Naive thymus-derived CD4-positive, alpha-beta T cell (primary cell): ENCODE data around the gene RHOXF1. TPM values are rescaled to one million over a fixed set of nuclear protein-coding genes. Genes with fewer than 3 reads are reported as not detected.
"Not testable (repeated sequence)": the region's sequence is repeated elsewhere in the genome, so short reads cannot be mapped to it uniquely, and the experiment has no call there.

ENCODE experiments used
- ATAC-seq: fragments of 150-1000 bp; cut with Tn5 transposase; 2 replicates; pipeline ENCODE4 v1.10.0; 2021; ENCODE audit warnings: mild to moderate bottlenecking, moderate library complexity
- CTCF ChIA-PET: fragments of 350-600 bp; sonication (Branson Sonifier 250); formaldehyde crosslinking; loops from one replicate; lab custom pipeline; 2021; ENCODE audit warnings: antibody characterized with exemption; lab: Charles Lee
- POLR2A ChIA-PET: fragments of 350-600 bp; sonication (Branson Sonifier 250); formaldehyde crosslinking; loops from one replicate; lab custom pipeline; 2021; ENCODE audit warnings: antibody characterized with exemption, inconsistent platforms; lab: Charles Lee
- DNase-seq, 9 donors: peaks; one replicate each; pipeline versions ENCODE4 v3.0.0 to v3.0.0-alpha.2; 2020 to 2022; ENCODE audit warnings: mixed read lengths in 1 of 9
- H3K27ac ChIP-seq: one replicate; pipeline ENCODE4 v1.7.0; 2013; ENCODE audit warnings: mild to moderate bottlenecking, low read depth, low read length, moderate library complexity
- H3K27me3 ChIP-seq, 2 donors: one replicate each; pipeline ENCODE4 v1.7.0; 2013; ENCODE audit warnings: low read length in 2 of 2, mild to moderate bottlenecking in 2 of 2, moderate library complexity in 2 of 2; ENCODE audit not compliant: control insufficient read depth in 2 of 2, insufficient read depth in 2 of 2
- H3K36me3 ChIP-seq, 3 experiments: 1 replicate in 2 of 3; 2 replicates in 1 of 3; pipeline ENCODE4 v1.7.0; 2013; ENCODE audit warnings: low read length in 3 of 3, mild to moderate bottlenecking in 3 of 3, moderate library complexity in 1 of 3; ENCODE audit not compliant: insufficient read depth in 3 of 3, control insufficient read depth in 2 of 3
- H3K4me1 ChIP-seq, 2 donors: one replicate each; pipeline ENCODE4 v1.7.0; 2013; ENCODE audit warnings: low read length in 2 of 2, mild to moderate bottlenecking in 2 of 2, moderate library complexity in 1 of 2; ENCODE audit not compliant: control insufficient read depth in 2 of 2, insufficient read depth in 2 of 2
- H3K4me3 ChIP-seq: 2 replicates; pipeline ENCODE4 v1.7.0; 2013; ENCODE audit warnings: mild to moderate bottlenecking, low read length
- H3K9me3 ChIP-seq, 3 experiments: 1 replicate in 2 of 3; 2 replicates in 1 of 3; pipeline ENCODE4 v1.7.0; 2013; ENCODE audit warnings: low read length in 3 of 3; ENCODE audit not compliant: control insufficient read depth in 2 of 3
- H3K27ac Mint-ChIP-seq, 9 donors: one replicate each; pipeline ENCODE4 v1.8.0; 2020 to 2022; ENCODE audit warnings: mixed read lengths in 9 of 9, mild to moderate bottlenecking in 8 of 9, moderate library complexity in 5 of 9, inconsistent platforms in 2 of 9
- H3K27me3 Mint-ChIP-seq, 5 donors: one replicate each; pipeline ENCODE4 v1.8.0; 2021 to 2022; ENCODE audit warnings: mixed read lengths in 5 of 5, mild to moderate bottlenecking in 1 of 5
- H3K36me3 Mint-ChIP-seq, 5 donors: one replicate each; pipeline ENCODE4 v1.8.0; 2020 to 2022; ENCODE audit warnings: mixed read lengths in 5 of 5, mild to moderate bottlenecking in 3 of 5, inconsistent platforms in 1 of 5
- H3K4me1 Mint-ChIP-seq, 7 donors: one replicate each; pipeline ENCODE4 v1.8.0; 2020 to 2022; ENCODE audit warnings: mixed read lengths in 7 of 7, mild to moderate bottlenecking in 3 of 7, inconsistent platforms in 1 of 7
- H3K4me3 Mint-ChIP-seq, 10 donors: one replicate each; pipeline ENCODE4 v1.8.0; 2020 to 2022; ENCODE audit warnings: mild to moderate bottlenecking in 10 of 10, mixed read lengths in 10 of 10, moderate library complexity in 6 of 10, inconsistent platforms in 2 of 10
- H3K9me3 Mint-ChIP-seq, 11 donors: one replicate each; pipeline ENCODE4 v1.8.0; 2020 to 2022; ENCODE audit warnings: mixed read lengths in 11 of 11, mild to moderate bottlenecking in 4 of 11, inconsistent platforms in 1 of 11, moderate library complexity in 1 of 11
- intact Hi-C, 2 donors: fragments of 100-400 bp; cut with micrococcal nuclease; formaldehyde crosslinking; loops; one replicate each; pipeline ENCODE4 v1.15.1; 2023
- polyA plus RNA-seq, 2 donors: library from polyadenylated mRNA; unstranded; fragments of 300-500 nt; fragmentation: Illumina TruSeq; gene quantifications; one replicate each; pipeline ENCODE4 v1.2.3, GENCODE V29; 2021
- total RNA-seq, 6 experiments: library from RNA in 5 of 6; stranded (reverse) in 5 of 6; gene quantifications; 1 replicate in 5 of 6; 2 replicates in 1 of 6; pipeline ENCODE4 v1.2.3 and lab custom pipeline; 2021 to 2026

RHOXF1 gene
- total and polyA plus RNA-seq, 7 experiments from 2014 or later: 0.37 to 1.9 (median 0.56) TPM; not detected in 2

- H3K36me3 ChIP-seq, H3K4me3 Mint-ChIP-seq, H3K9me3 Mint-ChIP-seq, H3K27me3 ChIP-seq, H3K4me3 ChIP-seq, intact Hi-C loops, ATAC-seq, H3K36me3 Mint-ChIP-seq, DNase-seq, H3K4me1 ChIP-seq, H3K27ac ChIP-seq, H3K9me3 ChIP-seq, CTCF ChIA-PET, H3K27ac Mint-ChIP-seq, H3K4me1 Mint-ChIP-seq, H3K27me3 Mint-ChIP-seq, POLR2A ChIA-PET: not testable (repeated sequence)
Observed at GRCh38 chrX:120128306-120128846, 12.7 kb upstream of the RHOXF1 start.

GRCh38 chrX:120125444-120125843 is 9.7 kb upstream of the RHOXF1 start:
- ChIA-PET POLR2A (no interaction called here), CTCF (no interaction called here)
- Histone ChIP-seq H3K9me3 (no peaks in the 10 kb centered on the region), H3K27ac (no peak overlapping the region), H3K36me3 (no peaks in the 10 kb centered on the region), H3K4me3 (no peak overlapping the region), H3K4me1 (no peaks in the 10 kb centered on the region), H3K27me3 (no peaks in the 10 kb centered on the region)
- H3K36me3 Mint-ChIP-seq: no peaks in the 10 kb centered on the region
- intact Hi-C loops: no loop called here
- H3K4me1 Mint-ChIP-seq: peaks cover 0 to 7% (median 5%) of the 10 kb centered on the region in 7 donors
- peak overlapping the region in 1 of 10 donors; percentile 44 for H3K4me3 Mint-ChIP-seq
- ATAC-seq: no peak
- DNase-seq: no peak
- H3K27ac Mint-ChIP-seq: peak overlapping the region in 2 of 9 donors; percentile 44 to 49
- no peaks in the 10 kb centered on the region for H3K9me3 Mint-ChIP-seq
- no peaks in the 10 kb centered on the region for H3K27me3 Mint-ChIP-seq

GRCh38 chrX:120120223-120120622 is 4.5 kb upstream of the RHOXF1 start:
- Mint-ChIP-seq H3K4me1 (peaks cover 0 to 4% (median 0%) of the 10 kb centered on the region in 7 donors), H3K4me3 (no peak overlapping the region), H3K27ac (no peak overlapping the region), H3K9me3 (no peaks in the 10 kb centered on the region), H3K27me3 (peaks cover 0 to 2% (median 0%) of the 10 kb centered on the region in 5 donors), H3K36me3 (no peaks in the 10 kb centered on the region)
- no peak for ATAC-seq
- Histone ChIP-seq H3K9me3 (no peaks in the 10 kb centered on the region), H3K4me3 (no peak overlapping the region), H3K27ac (no peak overlapping the region), H3K36me3 (no peaks in the 10 kb centered on the region), H3K27me3 (no peaks in the 10 kb centered on the region), H3K4me1 (no peaks in the 10 kb centered on the region)
- POLR2A ChIA-PET: no interaction called here
- intact Hi-C loops: no loop called here
- CTCF ChIA-PET: interaction anchor here (0.6 kb wide), 1 partner anchor 1115 kb away, joined by 3 read pairs; no protein-coding TSS in a partner anchor
- DNase-seq: no peak

GRCh38 chrX:120111611-120112010 is 4.1 kb downstream of the RHOXF1 start:
- ATAC-seq: no peak
- Histone ChIP-seq H3K4me1 (no peaks in the 10 kb centered on the region), H3K27me3 (no peaks in the 10 kb centered on the region), H3K9me3 (no peaks in the 10 kb centered on the region), H3K36me3 (no peaks in the 10 kb centered on the region), H3K27ac (no peak overlapping the region), H3K4me3 (no peak overlapping the region)
- H3K9me3 Mint-ChIP-seq: peaks cover 0 to 2% (median 0%) of the 10 kb centered on the region in 11 donors
- ChIA-PET CTCF (no interaction called here), POLR2A (no interaction called here)
- DNase-seq: no peak
- intact Hi-C loops: no loop called here
- no peaks in the 10 kb centered on the region for H3K36me3 Mint-ChIP-seq
- no peaks in the 10 kb centered on the region for H3K4me1 Mint-ChIP-seq
- no peak overlapping the region for H3K4me3 Mint-ChIP-seq
- no peaks in the 10 kb centered on the region for H3K27me3 Mint-ChIP-seq
- H3K27ac Mint-ChIP-seq: no peak overlapping the region

- no peak for DNase-seq
- Mint-ChIP-seq H3K9me3 (peaks cover 0 to 8% (median 0%) of the 10 kb centered on the region in 11 donors), H3K27ac (no peak overlapping the region), H3K4me1 (no peaks in the 10 kb centered on the region), H3K36me3 (no peaks in the 10 kb centered on the region), H3K4me3 (no peak overlapping the region), H3K27me3 (no peaks in the 10 kb centered on the region)
- Histone ChIP-seq H3K27ac (no peak overlapping the region), H3K36me3 (no peaks in the 10 kb centered on the region), H3K27me3 (no peaks in the 10 kb centered on the region), H3K9me3 (no peaks in the 10 kb centered on the region), H3K4me3 (no peak overlapping the region), H3K4me1 (no peaks in the 10 kb centered on the region)
- intact Hi-C loops: no loop called here
- ChIA-PET CTCF (no interaction called here), POLR2A (no interaction called here)
- ATAC-seq: no peak
Observed at GRCh38 chrX:120109378-120109777, 6.3 kb downstream of the RHOXF1 start.

GRCh38 chrX:120104707-120105106 is 11.0 kb downstream of the RHOXF1 start:
- H3K4me1 Mint-ChIP-seq, H3K27me3 ChIP-seq, H3K4me1 ChIP-seq, H3K9me3 ChIP-seq, intact Hi-C loops, CTCF ChIA-PET, H3K36me3 ChIP-seq, H3K36me3 Mint-ChIP-seq, H3K27me3 Mint-ChIP-seq, ATAC-seq, DNase-seq, H3K4me3 ChIP-seq, POLR2A ChIA-PET, H3K27ac ChIP-seq, H3K27ac Mint-ChIP-seq, H3K4me3 Mint-ChIP-seq: not testable (repeated sequence)
- peaks cover 0 to 51% (median 11%) of the 10 kb centered on the region in 11 donors for H3K9me3 Mint-ChIP-seq

- H3K4me3 ChIP-seq, DNase-seq, H3K4me1 Mint-ChIP-seq, CTCF ChIA-PET, H3K36me3 Mint-ChIP-seq, H3K9me3 ChIP-seq, H3K36me3 ChIP-seq, H3K27me3 Mint-ChIP-seq, POLR2A ChIA-PET, intact Hi-C loops, H3K27ac ChIP-seq, ATAC-seq, H3K27ac Mint-ChIP-seq, H3K4me3 Mint-ChIP-seq, H3K4me1 ChIP-seq, H3K27me3 ChIP-seq: not testable (repeated sequence)
- peaks cover 0 to 51% (median 11%) of the 10 kb centered on the region in 11 donors for H3K9me3 Mint-ChIP-seq
Observed at GRCh38 chrX:120101057-120101456, 14.7 kb downstream of the RHOXF1 start.
